ENCODE measurements around the gene B3GAT3. TPM values are rescaled to one million over a fixed set of nuclear protein-coding genes. Genes with fewer than 3 reads are reported as not detected.

Gene B3GAT3
- total and polyA plus RNA-seq, 2 experiments from 2014 or later = 46.4 to 64.9 TPM

DNA sequence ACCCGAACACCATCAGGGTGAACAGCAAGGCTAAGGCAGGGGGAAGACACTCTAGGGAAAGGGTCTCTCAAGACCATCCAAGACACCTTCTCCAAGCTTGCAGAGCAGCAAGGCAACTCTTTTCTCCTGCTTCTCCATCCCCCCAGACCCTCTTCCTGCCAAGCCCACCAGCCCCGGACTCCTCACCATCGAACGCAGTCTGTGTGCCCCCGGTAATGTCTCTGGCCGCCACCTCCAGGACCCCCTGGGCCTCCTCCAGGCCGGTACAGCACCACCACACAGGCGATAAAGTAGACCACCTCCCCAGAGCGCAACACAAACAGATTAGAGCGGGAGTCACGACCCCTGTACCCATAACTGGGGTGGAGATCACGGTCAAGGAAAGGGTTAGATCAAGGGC, 13.0 kb downstream of the B3GAT3 start:
- TF ChIP-seq, protein P1, sequence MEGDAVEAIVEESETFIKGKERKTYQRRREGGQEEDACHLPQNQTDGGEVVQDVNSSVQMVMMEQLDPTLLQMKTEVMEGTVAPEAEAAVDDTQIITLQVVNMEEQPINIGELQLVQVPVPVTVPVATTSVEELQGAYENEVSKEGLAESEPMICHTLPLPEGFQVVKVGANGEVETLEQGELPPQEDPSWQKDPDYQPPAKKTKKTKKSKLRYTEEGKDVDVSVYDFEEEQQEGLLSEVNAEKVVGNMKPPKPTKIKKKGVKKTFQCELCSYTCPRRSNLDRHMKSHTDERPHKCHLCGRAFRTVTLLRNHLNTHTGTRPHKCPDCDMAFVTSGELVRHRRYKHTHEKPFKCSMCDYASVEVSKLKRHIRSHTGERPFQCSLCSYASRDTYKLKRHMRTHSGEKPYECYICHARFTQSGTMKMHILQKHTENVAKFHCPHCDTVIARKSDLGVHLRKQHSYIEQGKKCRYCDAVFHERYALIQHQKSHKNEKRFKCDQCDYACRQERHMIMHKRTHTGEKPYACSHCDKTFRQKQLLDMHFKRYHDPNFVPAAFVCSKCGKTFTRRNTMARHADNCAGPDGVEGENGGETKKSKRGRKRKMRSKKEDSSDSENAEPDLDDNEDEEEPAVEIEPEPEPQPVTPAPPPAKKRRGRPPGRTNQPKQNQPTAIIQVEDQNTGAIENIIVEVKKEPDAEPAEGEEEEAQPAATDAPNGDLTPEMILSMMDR (IDR thresholded peaks at IDR 0.05; ENCODE audit: low read depth, low read length) = no peak
- Histone ChIP-seq H3K27me3 (no peaks in the 10 kb centered on the region), H3K4me3 (no peak overlapping the region), H3K27ac (no peak overlapping the region), H3K36me3 (no peaks in the 10 kb centered on the region), H3K9me3 (ENCODE audit: low read depth) (no peaks in the 10 kb centered on the region), H3K4me1 (ENCODE audit: low read depth) (peaks cover 8% of the 10 kb centered on the region)
- DNase-seq (ENCODE audit: low read depth in 1 of 2, low spot score in 1 of 2) = no peak

DNA sequence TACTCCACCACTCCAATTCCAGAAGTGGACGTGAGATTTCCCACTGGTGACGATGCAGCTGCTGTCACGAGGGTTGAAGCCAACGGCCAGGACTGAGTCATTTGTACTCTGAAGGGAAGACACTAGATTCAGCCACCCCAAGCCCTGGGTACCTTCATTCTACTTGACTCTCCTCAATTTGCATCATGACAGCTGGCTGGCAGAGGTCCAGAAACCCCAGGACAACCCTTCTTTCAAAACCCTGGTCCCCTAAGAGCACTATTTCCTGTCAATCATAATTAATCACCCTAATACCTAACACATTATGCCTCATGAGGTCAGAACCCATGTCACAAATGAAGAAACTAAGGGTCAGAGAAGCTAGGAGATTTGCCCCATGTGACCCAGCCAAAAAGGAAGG, 14.1 kb downstream of the B3GAT3 start:
- TF ChIP-seq, protein P1 (IDR thresholded peaks at IDR 0.05; ENCODE audit: low read depth, low read length) = no peak
- DNase-seq (ENCODE audit: low read depth in 1 of 2, low spot score in 1 of 2) = no peak
- Histone ChIP-seq H3K9me3 (ENCODE audit: low read depth) (no peaks in the 10 kb centered on the region), H3K27ac (no peak overlapping the region), H3K4me3 (no peak overlapping the region), H3K27me3 (no peaks in the 10 kb centered on the region), H3K36me3 (no peaks in the 10 kb centered on the region), H3K4me1 (ENCODE audit: low read depth) (peaks cover 8% of the 10 kb centered on the region)

DNA sequence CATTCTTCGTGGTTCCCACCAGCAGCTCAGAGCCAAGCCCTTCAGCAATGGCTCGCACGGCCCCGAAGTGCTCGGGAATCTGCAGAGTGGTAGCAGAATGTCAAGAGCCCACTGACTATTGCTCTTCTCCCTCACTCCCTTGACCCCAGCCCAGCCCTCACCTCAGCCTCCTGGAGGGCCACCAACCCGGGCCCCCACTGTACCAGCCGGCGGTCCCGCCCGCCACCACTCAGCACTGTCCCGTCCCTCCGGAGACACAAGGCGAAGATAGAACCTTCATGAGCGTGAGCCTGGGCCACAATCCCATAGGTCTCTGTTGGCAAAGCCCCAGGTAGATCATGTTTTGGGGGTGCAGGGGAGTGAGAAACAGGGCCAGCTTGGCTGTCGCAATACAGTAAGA, 15.9 kb downstream of the B3GAT3 start:
- no peak for DNase-seq (ENCODE audit: low read depth in 1 of 2, low spot score in 1 of 2)
- TF ChIP-seq, protein P1 (IDR thresholded peaks at IDR 0.05; ENCODE audit: low read depth, low read length) = no peak
- H3K27ac ChIP-seq = no peak overlapping the region
- H3K9me3 ChIP-seq (ENCODE audit: low read depth) = no peaks in the 10 kb centered on the region
- H3K36me3 ChIP-seq = no peaks in the 10 kb centered on the region
- no peak overlapping the region for H3K4me3 ChIP-seq
- peaks cover 8% of the 10 kb centered on the region for H3K4me1 ChIP-seq (ENCODE audit: low read depth)
- no peaks in the 10 kb centered on the region for H3K27me3 ChIP-seq

DNA sequence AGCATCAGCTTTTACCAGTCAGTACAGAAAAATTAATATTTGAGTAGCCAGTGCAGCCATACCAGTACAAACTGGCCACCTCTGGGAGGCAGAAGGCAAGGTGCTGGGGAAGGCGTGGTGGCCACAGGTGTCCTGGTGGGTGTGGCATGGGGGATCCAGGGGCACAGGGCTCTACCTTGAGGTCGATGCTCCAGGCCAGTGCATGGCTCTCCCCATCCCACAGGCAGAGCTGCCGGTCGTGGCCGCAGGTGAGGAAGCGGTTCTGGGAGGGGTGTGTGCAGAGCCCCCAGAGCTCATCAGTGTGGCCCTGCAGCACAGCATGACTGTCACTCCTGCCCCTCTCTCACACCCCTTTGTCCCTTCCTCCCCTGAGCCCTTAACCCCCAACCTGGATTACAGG, 16.3 kb downstream of the B3GAT3 start:
- Histone ChIP-seq H3K27me3 (no peaks in the 10 kb centered on the region), H3K4me1 (ENCODE audit: low read depth) (peaks cover 9% of the 10 kb centered on the region), H3K9me3 (ENCODE audit: low read depth) (no peaks in the 10 kb centered on the region), H3K36me3 (no peaks in the 10 kb centered on the region), H3K27ac (no peak overlapping the region), H3K4me3 (no peak overlapping the region)
- TF ChIP-seq, protein P1 (IDR thresholded peaks at IDR 0.05; ENCODE audit: low read depth, low read length) = no peak
- no peak for DNase-seq (ENCODE audit: low read depth in 1 of 2, low spot score in 1 of 2)

DNA sequence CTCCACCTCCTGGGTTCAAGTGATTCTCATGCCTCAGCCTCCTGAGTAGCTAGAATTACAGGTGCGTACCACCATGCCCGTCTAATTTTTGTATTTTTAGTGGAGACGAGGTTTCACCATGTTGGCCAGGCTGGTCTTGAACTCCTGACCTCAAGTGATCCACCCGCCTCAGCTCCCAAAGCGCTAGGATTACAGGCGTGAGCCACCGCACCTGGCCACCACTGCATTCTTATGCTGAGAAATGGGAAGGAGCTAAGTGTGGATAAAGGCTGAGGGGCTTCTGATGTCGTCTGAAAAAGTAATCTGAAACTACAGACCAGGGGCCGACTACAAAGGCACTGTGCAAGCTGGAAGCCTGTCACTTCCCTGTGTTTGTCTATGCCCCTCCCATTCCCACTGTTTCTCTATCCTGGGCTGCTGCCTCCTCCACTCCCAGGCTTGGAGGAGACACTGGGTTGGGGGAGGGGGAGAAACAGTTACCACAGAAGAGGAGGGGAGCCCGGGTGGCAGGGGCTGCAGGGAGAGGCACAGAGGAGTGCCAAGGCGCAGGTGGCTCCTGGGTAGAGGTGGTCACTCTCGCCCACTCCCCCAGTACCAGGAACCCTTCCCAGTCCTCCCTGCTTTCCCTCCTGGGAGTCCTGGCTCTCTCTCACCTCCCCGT, 17.2 kb downstream of the B3GAT3 start:
- TF ChIP-seq, protein P1 (IDR thresholded peaks at IDR 0.05; ENCODE audit: low read depth, low read length) = no peak
- Histone ChIP-seq H3K27ac (peak overlapping the region; percentile 11), H3K4me1 (ENCODE audit: low read depth) (peaks cover 18% of the 10 kb centered on the region), H3K9me3 (ENCODE audit: low read depth) (no peaks in the 10 kb centered on the region), H3K27me3 (no peaks in the 10 kb centered on the region), H3K36me3 (no peaks in the 10 kb centered on the region), H3K4me3 (no peak overlapping the region)
- peak in 1 of 2 donors; percentile 56 for DNase-seq (ENCODE audit: low read depth in 1 of 2, low spot score in 1 of 2)
